ENCODE results near the gene ADAM19. TPM values are rescaled to one million over a fixed set of nuclear protein-coding genes. Genes with fewer than 3 reads are reported as not detected.
A peak's percentile ranks its signal among the peaks of the same experiment; 100 is the strongest.

The ADAM19 gene
- total RNA-seq, 2 experiments from 2014 or later = 28.3 to 29.0 TPM

DNA sequence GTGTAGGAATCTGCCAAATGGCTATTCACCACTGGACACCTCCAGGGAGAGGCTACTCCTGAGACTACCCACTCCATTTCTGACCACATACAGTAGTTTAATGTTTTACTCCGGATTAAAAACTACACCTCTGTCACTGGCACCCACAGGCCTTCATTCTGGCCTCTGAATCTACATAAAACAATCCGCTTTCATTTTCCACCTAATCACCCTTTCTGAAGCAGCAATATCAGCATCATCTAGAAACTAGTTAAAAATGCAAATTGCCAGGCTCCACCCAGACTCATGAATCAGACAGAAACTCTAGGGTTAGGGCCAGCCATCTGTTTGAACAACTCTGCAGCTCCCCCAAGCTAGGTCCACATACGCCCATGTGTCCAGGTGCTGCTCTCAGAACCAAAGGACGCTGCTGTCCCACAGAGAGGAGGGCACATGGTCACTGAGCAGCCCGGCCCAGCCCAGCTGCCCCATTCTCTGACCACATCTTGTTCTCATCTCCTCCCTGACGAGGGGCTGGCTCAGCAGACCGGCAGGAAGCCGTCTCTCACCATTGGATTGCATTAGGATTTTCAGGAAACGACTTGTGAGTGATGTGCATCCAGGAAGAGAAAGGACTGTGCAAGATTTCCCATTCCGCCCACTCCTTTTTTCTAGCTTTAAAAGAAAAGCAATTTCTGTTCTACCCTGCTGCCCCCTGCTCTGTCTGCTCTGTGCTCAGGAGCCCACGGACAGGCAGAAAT is 34.7 kb downstream of the ADAM19 start:
- peaks cover 22% of the 10 kb centered on the region for H3K36me3 Mint-ChIP-seq
- POLR2A ChIA-PET = interaction anchor here (0.6 to 1.7 kb wide), 4 partner anchors 31 to 176 kb away, joined by 3 to 6 read pairs (median 4); no protein-coding TSS in a partner anchor
- DNase-seq (no peak), ATAC-seq (ENCODE audit: low read depth) (peak; percentile 71)
- peak overlapping the region; percentile 81 for H3K27ac Mint-ChIP-seq
- H3K9me3 Mint-ChIP-seq = no peaks in the 10 kb centered on the region
- H3K4me1 Mint-ChIP-seq = peaks cover 62% of the 10 kb centered on the region
- no peaks in the 10 kb centered on the region for H3K27me3 Mint-ChIP-seq
- H3K4me3 Mint-ChIP-seq = peak overlapping the region; percentile 44

DNA sequence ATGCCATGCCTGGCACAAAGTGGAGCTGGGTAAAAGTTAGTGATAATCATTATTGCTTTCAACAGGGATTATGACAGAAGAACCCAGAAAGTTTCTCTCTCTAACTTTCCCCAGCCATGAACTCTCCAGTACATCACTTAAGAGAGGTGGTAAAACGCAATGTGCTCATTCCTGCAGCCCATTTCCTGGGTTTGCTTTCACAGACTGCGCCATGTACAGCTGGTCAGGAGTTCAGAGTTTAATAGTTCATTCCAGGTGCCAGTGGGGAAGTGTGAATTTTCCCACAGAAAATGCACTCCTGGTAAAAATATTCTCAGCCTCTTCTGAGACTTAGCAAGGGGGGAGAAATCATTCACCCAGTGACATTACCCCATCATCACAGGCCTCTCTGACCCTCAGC is 35.5 kb downstream of the ADAM19 start:
- Mint-ChIP-seq H3K27me3 (no peaks in the 10 kb centered on the region), H3K27ac (peak overlapping the region; percentile 81), H3K4me1 (peaks cover 55% of the 10 kb centered on the region), H3K9me3 (no peaks in the 10 kb centered on the region), H3K4me3 (peak overlapping the region; percentile 44), H3K36me3 (peaks cover 23% of the 10 kb centered on the region)
- ATAC-seq (ENCODE audit: low read depth) (no peak), DNase-seq (no peak)
- POLR2A ChIA-PET = interaction anchor here (1.7 kb wide), 1 partner anchor 72 kb away, joined by 4 read pairs; no protein-coding TSS in a partner anchor

DNA sequence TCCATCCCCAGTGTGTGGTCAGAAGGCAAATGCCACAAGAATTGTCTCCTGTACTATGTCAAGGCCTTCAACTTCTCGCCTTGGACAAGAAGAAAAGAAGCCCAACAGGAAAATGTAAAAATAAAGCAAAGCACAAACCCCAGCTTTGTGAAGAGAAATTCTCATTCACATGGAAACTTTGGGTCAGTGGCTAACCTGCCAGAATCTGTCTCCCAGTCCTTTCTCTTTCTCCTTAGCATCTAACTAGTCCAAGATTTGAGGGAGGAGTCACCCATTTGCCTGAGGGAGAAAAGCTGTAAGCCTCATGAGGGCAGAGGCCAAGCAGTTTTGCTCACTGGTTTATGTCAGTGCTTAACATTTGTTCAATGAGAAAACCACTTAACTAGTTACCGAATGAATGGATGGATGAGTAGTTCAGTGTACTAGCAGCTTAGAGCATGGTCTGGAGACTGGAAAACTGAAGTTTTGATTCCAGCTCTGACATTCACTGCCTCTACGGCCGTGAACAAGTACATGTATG is 36.0 kb downstream of the ADAM19 start:
- H3K27ac Mint-ChIP-seq = no peak overlapping the region
- POLR2A ChIA-PET = interaction anchor here (1.7 kb wide), 1 partner anchor 73 kb away, joined by 4 read pairs; no protein-coding TSS in a partner anchor
- peaks cover 23% of the 10 kb centered on the region for H3K36me3 Mint-ChIP-seq
- H3K9me3 Mint-ChIP-seq = no peaks in the 10 kb centered on the region
- H3K4me1 Mint-ChIP-seq = peaks cover 49% of the 10 kb centered on the region
- no peak overlapping the region for H3K4me3 Mint-ChIP-seq
- H3K27me3 Mint-ChIP-seq = no peaks in the 10 kb centered on the region
- DNase-seq = no peak
- ATAC-seq (ENCODE audit: low read depth) = no peak

DNA sequence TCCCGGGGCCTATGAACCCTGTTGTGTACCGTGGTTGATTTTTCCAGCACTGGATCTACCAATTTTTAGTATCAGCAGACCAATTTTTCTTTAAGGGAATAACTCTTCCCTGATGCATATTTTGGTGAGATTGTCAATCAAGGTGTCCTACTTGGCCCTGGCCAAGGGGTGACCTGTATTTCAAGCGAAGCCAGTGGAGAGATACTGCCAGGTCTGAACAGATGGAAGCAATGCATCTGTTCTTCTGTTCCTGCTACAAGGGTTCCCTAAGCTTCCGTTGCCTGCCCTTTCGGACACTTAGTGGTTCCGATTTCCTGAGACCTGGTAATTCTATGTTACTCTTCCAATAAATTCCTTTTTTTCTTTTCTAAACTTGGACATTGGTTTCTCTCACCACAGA is 37.3 kb downstream of the ADAM19 start:
- H3K27me3 Mint-ChIP-seq = no peaks in the 10 kb centered on the region
- ATAC-seq (ENCODE audit: low read depth) = no peak
- no peak overlapping the region for H3K4me3 Mint-ChIP-seq
- POLR2A ChIA-PET = no interaction called here
- no peak for DNase-seq
- H3K36me3 Mint-ChIP-seq = peaks cover 22% of the 10 kb centered on the region
- H3K9me3 Mint-ChIP-seq = no peaks in the 10 kb centered on the region
- peaks cover 39% of the 10 kb centered on the region for H3K4me1 Mint-ChIP-seq
- H3K27ac Mint-ChIP-seq = peak overlapping the region; percentile 38

DNA sequence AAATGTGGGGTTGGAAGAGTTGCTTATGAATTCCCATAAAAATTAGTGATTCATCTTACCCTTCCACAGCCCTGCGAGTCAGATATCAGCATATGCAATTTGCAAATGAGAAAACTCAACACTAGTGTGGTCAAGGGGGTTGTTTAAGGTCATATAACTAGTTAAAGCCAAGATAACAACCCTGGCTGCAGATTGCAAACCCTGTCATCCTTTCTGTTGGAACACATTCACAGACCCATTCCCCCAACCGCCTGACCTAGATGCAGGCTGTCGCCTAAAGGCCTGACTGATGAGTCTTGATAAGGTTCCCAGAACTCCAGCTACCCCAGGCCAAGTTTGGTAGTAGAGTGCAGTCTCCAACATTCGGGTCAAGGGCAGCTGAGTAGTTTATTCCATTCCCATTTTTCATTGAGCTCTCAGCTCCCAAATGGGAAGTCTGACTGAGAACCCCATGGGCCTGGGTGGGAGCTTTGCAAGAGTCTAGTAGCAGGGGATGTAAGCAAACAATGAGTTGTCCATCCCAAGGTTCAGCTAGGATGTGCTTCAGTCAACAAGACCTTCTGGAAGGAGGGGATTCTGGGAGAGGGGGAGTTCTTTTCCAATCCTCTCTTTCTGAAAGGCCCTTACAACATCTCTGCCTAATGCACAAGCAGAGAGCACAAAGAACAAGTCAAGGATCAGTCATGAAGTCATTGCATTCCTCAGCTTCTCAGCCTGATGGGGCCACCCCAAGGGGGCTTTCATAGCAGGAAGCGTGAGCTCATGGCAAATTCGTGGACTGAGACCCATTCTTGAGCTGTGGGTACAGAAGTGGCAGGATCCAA is 40.3 kb downstream of the ADAM19 start:
- peaks cover 40% of the 10 kb centered on the region for H3K36me3 Mint-ChIP-seq
- ATAC-seq (ENCODE audit: low read depth) (no peak), DNase-seq (no peak)
- H3K27ac Mint-ChIP-seq = no peak overlapping the region
- no peak overlapping the region for H3K4me3 Mint-ChIP-seq
- no peaks in the 10 kb centered on the region for H3K9me3 Mint-ChIP-seq
- peaks cover 3% of the 10 kb centered on the region for H3K27me3 Mint-ChIP-seq
- POLR2A ChIA-PET = no interaction called here
- H3K4me1 Mint-ChIP-seq = peaks cover 16% of the 10 kb centered on the region

DNA sequence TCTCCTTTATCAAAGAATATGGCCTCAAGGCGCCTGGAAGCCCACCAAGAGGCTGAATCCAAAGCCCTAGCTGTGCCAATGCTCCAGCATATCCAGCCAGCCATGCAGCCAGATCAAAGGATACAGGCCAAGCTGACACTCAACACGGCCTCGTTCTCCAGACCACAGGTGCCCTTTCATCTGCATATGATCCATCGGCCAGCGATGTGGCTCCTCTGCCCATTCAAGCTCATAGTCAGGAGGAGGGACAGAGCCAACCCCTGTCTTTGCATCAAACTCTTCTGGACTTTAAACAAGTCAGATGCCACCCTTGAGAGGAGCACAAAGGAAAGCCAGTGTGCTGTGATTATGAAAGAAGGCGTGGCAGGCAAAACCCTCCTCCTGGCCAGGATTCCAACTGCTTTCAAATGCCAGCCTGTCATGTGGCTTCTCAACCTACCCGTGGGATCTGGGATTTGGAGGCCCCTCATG is 42.5 kb downstream of the ADAM19 start:
- H3K36me3 Mint-ChIP-seq = peaks cover 56% of the 10 kb centered on the region
- H3K4me1 Mint-ChIP-seq = peaks cover 7% of the 10 kb centered on the region
- ATAC-seq (ENCODE audit: low read depth) = no peak
- no peak overlapping the region for H3K4me3 Mint-ChIP-seq
- H3K27ac Mint-ChIP-seq = no peak overlapping the region
- H3K27me3 Mint-ChIP-seq = peaks cover 7% of the 10 kb centered on the region
- no peak for DNase-seq
- POLR2A ChIA-PET = no interaction called here
- no peaks in the 10 kb centered on the region for H3K9me3 Mint-ChIP-seq

DNA sequence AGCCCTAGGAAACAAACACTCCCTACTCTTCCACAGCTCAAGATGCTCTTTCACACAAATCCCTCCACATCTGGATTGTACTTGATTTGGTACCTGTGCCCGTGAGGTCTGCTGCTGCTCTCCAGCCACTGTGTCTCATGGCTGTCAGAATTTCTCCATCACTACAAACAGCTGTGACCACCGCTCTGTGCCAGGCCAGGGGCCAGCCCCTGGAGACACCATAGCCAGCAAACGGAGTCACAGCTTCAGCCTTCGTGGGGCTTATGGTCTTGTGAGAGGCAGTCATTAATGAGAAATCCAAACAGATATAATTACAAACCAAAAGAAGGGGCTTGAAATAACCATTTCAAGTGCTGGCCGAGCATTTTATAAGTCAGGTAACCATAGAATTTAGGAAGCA is 43.6 kb downstream of the ADAM19 start:
- DNase-seq (no peak), ATAC-seq (ENCODE audit: low read depth) (no peak)
- H3K27me3 Mint-ChIP-seq = peaks cover 7% of the 10 kb centered on the region
- no peak overlapping the region for H3K4me3 Mint-ChIP-seq
- H3K36me3 Mint-ChIP-seq = peaks cover 59% of the 10 kb centered on the region
- no peak overlapping the region for H3K27ac Mint-ChIP-seq
- POLR2A ChIA-PET = no interaction called here
- H3K4me1 Mint-ChIP-seq = peaks cover 4% of the 10 kb centered on the region
- H3K9me3 Mint-ChIP-seq = no peaks in the 10 kb centered on the region

DNA sequence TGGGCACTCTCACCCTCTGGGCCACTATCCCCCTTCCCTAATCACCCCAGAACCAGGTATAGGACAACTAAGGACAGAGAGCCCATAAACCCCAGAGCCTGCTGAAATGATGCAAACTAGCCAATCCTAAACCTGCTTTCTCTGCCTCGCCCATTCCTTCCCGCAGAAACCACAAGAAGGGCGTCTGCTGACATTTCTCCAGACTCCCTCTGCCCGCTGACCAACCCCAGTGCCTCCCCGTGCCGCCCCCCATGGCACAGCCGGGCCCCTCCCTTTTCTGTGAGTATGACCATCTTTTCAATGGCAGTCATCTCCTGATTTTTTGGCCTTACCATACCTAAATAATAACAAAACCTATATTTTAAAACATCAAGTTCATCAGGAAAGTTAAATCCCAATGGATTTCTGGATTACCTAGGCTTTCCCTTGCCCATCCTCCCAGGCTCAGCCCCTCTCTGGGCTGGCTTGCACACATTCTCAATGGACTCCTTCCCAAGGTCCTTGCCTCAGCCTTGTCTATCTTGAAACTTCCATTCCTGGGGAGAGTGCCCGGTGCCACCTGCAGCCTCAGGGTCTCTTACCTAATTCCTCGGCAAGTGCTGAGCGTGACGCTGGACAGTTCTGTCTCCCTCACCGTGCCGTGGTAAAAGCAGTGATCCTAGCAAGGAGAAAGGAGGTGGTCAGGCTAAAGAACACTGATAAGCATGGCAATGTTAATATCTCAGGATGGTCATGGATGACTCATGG is 45.2 kb downstream of the ADAM19 start:
- H3K27ac Mint-ChIP-seq = no peak overlapping the region
- H3K36me3 Mint-ChIP-seq = peaks cover 49% of the 10 kb centered on the region
- POLR2A ChIA-PET = no interaction called here
- no peak overlapping the region for H3K4me3 Mint-ChIP-seq
- ATAC-seq (ENCODE audit: low read depth) (no peak), DNase-seq (no peak)
- H3K4me1 Mint-ChIP-seq = peaks cover 4% of the 10 kb centered on the region
- H3K9me3 Mint-ChIP-seq = no peaks in the 10 kb centered on the region
- peaks cover 7% of the 10 kb centered on the region for H3K27me3 Mint-ChIP-seq

DNA sequence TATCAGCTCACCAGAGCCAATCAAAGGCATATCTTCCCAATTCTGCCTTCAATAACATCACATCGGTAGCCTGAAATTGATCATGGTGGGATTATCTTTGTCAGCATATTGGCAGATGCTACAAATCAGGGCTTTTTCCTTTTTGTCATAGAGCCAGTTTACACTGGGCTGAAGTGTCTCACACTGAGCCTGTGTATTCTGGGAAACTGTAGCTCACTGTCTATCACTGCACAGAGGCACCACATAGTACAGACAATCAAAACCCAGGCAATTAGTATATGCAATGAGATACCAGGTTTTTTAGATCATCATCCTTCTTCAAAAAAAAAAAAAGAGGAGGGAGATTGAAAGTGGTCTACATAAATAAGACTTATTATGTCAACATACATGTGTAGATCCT is 46.6 kb downstream of the ADAM19 start:
- Mint-ChIP-seq H3K4me3 (no peak overlapping the region), H3K9me3 (no peaks in the 10 kb centered on the region), H3K4me1 (peaks cover 4% of the 10 kb centered on the region), H3K36me3 (peaks cover 49% of the 10 kb centered on the region), H3K27me3 (peaks cover 7% of the 10 kb centered on the region), H3K27ac (no peak overlapping the region)
- POLR2A ChIA-PET = no interaction called here
- DNase-seq (no peak), ATAC-seq (ENCODE audit: low read depth) (no peak)

DNA sequence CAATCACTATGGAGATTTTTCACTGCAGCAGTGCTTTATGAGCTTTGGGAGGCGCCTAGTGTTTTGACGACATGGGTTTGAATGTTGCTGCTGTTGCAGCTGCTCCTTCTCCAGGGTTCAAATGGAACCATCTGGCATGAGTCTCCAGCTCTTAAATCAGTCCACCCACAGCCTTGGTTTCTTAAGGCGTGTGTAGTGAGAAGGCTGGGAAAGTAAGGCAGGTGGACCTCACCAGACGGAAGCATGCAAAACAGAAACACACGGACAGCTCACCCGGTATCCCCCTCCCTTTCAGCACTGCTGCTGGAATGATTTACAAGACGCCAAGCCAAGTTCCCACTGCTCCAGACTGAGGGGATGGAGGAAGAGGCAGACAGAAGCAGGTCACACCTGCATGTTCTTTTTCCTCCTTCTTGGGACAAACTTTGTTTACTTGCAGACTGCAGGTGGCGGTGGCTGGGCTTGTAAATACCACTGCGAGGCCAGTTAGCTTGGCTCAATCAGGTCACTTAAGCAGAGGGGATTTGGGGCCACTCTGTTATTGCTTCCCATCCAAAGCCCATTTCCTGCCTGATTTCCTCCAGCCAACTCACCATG is 47.4 kb downstream of the ADAM19 start:
- Mint-ChIP-seq H3K9me3 (no peaks in the 10 kb centered on the region), H3K4me3 (no peak overlapping the region), H3K4me1 (peaks cover 4% of the 10 kb centered on the region), H3K27ac (no peak overlapping the region), H3K27me3 (peaks cover 7% of the 10 kb centered on the region), H3K36me3 (peaks cover 49% of the 10 kb centered on the region)
- ATAC-seq (ENCODE audit: low read depth) (no peak), DNase-seq (no peak)
- POLR2A ChIA-PET = no interaction called here

DNA sequence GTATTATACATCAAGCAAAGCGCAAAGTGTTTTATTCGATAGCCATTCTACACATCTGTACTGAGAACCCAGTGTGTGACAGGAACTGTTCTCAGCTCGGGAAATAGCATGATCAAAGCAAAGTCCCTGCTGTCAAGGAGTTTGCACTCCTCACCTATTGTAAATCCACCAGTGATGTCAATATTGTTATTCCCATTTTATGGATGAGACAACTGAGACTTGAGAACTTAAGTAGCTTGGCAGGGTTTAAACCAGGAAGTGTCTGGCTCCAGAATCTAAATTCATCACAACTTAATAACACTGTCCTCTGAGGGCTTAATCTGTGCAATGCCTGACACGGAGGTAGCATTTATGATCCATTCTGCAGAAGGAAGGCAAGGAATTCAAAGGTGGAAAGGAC is 50.7 kb downstream of the ADAM19 start:
- ATAC-seq (ENCODE audit: low read depth) (no peak), DNase-seq (no peak)
- H3K27ac Mint-ChIP-seq = no peak overlapping the region
- H3K9me3 Mint-ChIP-seq = no peaks in the 10 kb centered on the region
- peaks cover 1% of the 10 kb centered on the region for H3K27me3 Mint-ChIP-seq
- H3K4me1 Mint-ChIP-seq = peaks cover 7% of the 10 kb centered on the region
- POLR2A ChIA-PET = no interaction called here
- peaks cover 37% of the 10 kb centered on the region for H3K36me3 Mint-ChIP-seq
- no peak overlapping the region for H3K4me3 Mint-ChIP-seq

DNA sequence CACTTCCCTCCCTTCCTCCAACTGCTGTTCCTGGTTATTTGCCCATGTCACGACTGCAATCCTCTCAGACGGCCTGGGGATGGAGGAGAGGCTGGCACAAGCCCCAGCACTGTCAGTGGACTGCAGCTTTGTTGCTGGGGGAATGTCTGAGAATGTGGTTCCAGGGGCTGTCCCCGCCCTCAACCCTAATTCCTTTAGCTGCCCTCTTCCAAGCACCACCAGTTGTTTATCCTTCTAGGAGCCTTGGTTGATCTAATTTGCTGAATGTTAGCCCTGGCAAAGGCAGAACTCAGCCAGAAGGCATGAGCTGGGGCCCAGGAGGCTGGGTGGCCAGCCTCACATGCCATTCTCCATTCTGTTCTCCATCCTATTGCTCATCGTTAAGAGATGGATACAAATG is 51.6 kb downstream of the ADAM19 start:
- Mint-ChIP-seq H3K4me3 (no peak overlapping the region), H3K27ac (no peak overlapping the region), H3K27me3 (no peaks in the 10 kb centered on the region), H3K4me1 (peaks cover 13% of the 10 kb centered on the region), H3K9me3 (no peaks in the 10 kb centered on the region), H3K36me3 (peaks cover 31% of the 10 kb centered on the region)
- ATAC-seq (ENCODE audit: low read depth) = no peak
- POLR2A ChIA-PET = no interaction called here
- DNase-seq = no peak

DNA sequence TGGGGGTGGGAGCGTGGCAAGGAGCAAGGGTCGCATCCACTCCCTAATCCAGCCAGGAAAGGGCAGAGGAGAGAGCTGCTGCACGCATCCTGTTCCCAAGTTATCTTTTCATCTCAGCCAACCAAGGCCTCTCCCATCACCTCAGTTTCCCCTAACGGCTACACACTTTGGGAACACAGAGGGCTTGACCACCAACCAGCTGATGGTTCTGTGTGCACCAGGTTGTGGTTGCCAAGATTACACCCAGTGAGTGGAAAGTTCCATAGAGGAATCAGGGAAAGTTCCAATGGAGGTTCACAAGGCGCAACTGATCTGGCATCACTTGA is 53.9 kb downstream of the ADAM19 start:
- no peak for DNase-seq
- Mint-ChIP-seq H3K9me3 (no peaks in the 10 kb centered on the region), H3K36me3 (peaks cover 30% of the 10 kb centered on the region), H3K27me3 (no peaks in the 10 kb centered on the region), H3K4me3 (no peak overlapping the region), H3K4me1 (peaks cover 19% of the 10 kb centered on the region), H3K27ac (no peak overlapping the region)
- POLR2A ChIA-PET = no interaction called here
- ATAC-seq (ENCODE audit: low read depth) = no peak
